ENCODE data around the gene DLGAP1. TPM values are rescaled to one million over a fixed set of nuclear protein-coding genes. Genes with fewer than 3 reads are reported as not detected.
A peak's percentile ranks its signal among the peaks of the same experiment; 100 is the strongest.

Gene DLGAP1
- total and polyA plus RNA-seq, 2 of the 8 experiments (the other 6 are each of a cell fraction or from before 2014, with no cell fraction given), result 11.8 to 16.9 TPM

DNA sequence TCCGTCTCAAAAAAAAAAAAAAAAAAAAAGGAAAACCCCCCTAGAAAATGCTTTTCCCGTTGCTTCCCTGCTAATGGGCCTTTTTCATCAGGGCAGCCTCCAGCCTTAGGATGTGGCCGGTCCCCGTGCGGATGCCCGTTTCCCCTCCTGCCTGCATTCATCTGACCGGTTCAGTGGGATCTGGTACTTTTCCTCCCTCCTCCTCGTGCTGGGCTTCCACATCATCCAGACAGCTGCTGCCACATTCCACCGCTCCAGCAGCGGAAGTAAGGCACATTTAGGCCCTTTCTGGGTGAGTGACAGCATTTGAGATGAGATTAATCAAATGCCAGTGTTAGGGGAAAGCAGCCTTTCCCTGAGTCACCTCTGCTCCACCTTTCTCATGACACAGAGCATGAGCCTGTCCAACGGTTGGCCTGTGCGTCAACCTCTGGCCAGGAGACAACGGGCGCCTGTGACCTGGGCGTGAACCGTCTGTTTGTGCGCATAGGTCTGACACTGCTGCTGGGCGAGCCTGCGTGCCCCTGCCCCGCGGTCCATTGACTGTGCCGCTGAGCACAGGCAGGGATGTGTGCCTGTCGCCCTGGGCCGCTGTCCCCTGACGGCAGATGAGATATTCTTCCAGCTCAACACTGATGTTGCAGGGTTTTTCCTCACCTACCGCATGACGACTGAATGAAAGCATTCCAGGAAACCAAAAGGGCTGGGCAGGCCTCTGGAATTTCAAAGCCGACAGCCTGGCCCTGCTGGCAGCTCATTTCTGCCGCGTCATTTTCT, 831.1 kb downstream of the DLGAP1 start (continued):
- TF ChIP-seq, protein P1, sequence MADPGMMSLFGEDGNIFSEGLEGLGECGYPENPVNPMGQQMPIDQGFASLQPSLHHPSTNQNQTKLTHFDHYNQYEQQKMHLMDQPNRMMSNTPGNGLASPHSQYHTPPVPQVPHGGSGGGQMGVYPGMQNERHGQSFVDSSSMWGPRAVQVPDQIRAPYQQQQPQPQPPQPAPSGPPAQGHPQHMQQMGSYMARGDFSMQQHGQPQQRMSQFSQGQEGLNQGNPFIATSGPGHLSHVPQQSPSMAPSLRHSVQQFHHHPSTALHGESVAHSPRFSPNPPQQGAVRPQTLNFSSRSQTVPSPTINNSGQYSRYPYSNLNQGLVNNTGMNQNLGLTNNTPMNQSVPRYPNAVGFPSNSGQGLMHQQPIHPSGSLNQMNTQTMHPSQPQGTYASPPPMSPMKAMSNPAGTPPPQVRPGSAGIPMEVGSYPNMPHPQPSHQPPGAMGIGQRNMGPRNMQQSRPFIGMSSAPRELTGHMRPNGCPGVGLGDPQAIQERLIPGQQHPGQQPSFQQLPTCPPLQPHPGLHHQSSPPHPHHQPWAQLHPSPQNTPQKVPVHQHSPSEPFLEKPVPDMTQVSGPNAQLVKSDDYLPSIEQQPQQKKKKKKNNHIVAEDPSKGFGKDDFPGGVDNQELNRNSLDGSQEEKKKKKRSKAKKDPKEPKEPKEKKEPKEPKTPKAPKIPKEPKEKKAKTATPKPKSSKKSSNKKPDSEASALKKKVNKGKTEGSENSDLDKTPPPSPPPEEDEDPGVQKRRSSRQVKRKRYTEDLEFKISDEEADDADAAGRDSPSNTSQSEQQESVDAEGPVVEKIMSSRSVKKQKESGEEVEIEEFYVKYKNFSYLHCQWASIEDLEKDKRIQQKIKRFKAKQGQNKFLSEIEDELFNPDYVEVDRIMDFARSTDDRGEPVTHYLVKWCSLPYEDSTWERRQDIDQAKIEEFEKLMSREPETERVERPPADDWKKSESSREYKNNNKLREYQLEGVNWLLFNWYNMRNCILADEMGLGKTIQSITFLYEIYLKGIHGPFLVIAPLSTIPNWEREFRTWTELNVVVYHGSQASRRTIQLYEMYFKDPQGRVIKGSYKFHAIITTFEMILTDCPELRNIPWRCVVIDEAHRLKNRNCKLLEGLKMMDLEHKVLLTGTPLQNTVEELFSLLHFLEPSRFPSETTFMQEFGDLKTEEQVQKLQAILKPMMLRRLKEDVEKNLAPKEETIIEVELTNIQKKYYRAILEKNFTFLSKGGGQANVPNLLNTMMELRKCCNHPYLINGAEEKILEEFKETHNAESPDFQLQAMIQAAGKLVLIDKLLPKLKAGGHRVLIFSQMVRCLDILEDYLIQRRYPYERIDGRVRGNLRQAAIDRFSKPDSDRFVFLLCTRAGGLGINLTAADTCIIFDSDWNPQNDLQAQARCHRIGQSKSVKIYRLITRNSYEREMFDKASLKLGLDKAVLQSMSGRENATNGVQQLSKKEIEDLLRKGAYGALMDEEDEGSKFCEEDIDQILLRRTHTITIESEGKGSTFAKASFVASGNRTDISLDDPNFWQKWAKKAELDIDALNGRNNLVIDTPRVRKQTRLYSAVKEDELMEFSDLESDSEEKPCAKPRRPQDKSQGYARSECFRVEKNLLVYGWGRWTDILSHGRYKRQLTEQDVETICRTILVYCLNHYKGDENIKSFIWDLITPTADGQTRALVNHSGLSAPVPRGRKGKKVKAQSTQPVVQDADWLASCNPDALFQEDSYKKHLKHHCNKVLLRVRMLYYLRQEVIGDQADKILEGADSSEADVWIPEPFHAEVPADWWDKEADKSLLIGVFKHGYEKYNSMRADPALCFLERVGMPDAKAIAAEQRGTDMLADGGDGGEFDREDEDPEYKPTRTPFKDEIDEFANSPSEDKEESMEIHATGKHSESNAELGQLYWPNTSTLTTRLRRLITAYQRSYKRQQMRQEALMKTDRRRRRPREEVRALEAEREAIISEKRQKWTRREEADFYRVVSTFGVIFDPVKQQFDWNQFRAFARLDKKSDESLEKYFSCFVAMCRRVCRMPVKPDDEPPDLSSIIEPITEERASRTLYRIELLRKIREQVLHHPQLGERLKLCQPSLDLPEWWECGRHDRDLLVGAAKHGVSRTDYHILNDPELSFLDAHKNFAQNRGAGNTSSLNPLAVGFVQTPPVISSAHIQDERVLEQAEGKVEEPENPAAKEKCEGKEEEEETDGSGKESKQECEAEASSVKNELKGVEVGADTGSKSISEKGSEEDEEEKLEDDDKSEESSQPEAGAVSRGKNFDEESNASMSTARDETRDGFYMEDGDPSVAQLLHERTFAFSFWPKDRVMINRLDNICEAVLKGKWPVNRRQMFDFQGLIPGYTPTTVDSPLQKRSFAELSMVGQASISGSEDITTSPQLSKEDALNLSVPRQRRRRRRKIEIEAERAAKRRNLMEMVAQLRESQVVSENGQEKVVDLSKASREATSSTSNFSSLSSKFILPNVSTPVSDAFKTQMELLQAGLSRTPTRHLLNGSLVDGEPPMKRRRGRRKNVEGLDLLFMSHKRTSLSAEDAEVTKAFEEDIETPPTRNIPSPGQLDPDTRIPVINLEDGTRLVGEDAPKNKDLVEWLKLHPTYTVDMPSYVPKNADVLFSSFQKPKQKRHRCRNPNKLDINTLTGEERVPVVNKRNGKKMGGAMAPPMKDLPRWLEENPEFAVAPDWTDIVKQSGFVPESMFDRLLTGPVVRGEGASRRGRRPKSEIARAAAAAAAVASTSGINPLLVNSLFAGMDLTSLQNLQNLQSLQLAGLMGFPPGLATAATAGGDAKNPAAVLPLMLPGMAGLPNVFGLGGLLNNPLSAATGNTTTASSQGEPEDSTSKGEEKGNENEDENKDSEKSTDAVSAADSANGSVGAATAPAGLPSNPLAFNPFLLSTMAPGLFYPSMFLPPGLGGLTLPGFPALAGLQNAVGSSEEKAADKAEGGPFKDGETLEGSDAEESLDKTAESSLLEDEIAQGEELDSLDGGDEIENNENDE (IDR thresholded peaks at IDR 0.05; ENCODE audit: insufficient replicate concordance, low read length), result no peak
- TF ChIP-seq, protein P2, sequence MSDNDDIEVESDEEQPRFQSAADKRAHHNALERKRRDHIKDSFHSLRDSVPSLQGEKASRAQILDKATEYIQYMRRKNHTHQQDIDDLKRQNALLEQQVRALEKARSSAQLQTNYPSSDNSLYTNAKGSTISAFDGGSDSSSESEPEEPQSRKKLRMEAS (IDR thresholded peaks at IDR 0.05), result peak; percentile 63
- no peak for TF ChIP-seq RFX5 (IDR thresholded peaks at IDR 0.05; ENCODE audit: borderline replicate concordance, low read depth, low read length)
- no peak for TF ChIP-seq CBX5 (IDR thresholded peaks at IDR 0.05; ENCODE audit: low read depth, low read length)
- TF ChIP-seq, protein P3, sequence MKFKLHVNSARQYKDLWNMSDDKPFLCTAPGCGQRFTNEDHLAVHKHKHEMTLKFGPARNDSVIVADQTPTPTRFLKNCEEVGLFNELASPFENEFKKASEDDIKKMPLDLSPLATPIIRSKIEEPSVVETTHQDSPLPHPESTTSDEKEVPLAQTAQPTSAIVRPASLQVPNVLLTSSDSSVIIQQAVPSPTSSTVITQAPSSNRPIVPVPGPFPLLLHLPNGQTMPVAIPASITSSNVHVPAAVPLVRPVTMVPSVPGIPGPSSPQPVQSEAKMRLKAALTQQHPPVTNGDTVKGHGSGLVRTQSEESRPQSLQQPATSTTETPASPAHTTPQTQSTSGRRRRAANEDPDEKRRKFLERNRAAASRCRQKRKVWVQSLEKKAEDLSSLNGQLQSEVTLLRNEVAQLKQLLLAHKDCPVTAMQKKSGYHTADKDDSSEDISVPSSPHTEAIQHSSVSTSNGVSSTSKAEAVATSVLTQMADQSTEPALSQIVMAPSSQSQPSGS (IDR thresholded peaks at IDR 0.05; ENCODE audit: low read length), result no peak
- TF ChIP-seq SIRT6 (IDR thresholded peaks at IDR 0.05; ENCODE audit: low read length), result no peak
- no peak for TF ChIP-seq POU5F1 (IDR thresholded peaks at IDR 0.05; ENCODE audit: low read depth, low read length)
- TF ChIP-seq BCL11A (IDR thresholded peaks at IDR 0.05; ENCODE audit: low read depth in 2 of 2, low read length in 2 of 2), result no peak
